NCI-H2107 treated with DMSO at 0.1 percent for 48 hours (cell line): ENCODE data around the gene ST7.
A peak's percentile ranks its signal among the peaks of the same experiment; 100 is the strongest.

ENCODE experiments used
- DNase-seq: peaks from one replicate; lab custom pipeline; 2025; ENCODE audit not compliant: unreplicated experiment; lab: John Stamatoyannopoulos, UW

The ST7 gene

DNA sequence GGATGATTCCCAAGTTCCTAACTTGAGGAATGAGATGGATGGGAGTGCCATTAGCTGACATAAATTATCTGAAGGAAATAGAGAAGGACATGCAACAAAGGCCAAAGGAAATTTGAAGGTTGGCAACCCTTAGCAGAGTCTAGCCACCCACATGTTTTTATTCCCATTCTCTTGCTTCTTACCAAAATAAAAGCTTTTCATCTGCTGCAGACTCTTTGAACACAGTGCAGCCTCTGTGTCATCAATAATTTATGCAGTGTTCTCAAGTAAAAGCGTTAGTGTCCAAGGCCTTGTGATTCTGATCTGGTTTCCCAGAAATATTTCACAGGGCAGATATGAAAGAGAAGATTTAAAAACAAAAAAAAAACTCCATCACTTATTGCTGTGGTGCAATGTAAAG is 98.5 kb downstream of the ST7 start:
- no peak for DNase-seq

DNA sequence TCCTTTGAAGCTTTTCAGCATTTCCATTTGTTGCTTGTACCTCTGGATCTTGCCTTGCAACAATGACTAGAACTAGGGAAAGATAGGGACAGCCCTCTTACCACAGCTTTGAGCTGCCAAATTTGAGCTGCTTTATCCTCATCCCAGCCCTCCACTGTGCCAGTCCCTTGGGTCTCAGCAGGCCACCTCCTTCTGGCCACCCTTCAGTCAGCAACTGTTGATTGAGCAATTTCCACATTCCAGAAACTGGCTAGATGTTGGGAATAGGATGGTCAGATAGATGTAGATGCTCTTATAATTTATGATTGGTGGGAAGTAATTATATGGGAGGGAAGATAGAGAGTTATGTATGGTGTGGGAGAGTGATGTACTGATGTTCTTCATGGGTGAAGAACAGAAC is 100.1 kb downstream of the ST7 start:
- peak; percentile 12 for DNase-seq

DNA sequence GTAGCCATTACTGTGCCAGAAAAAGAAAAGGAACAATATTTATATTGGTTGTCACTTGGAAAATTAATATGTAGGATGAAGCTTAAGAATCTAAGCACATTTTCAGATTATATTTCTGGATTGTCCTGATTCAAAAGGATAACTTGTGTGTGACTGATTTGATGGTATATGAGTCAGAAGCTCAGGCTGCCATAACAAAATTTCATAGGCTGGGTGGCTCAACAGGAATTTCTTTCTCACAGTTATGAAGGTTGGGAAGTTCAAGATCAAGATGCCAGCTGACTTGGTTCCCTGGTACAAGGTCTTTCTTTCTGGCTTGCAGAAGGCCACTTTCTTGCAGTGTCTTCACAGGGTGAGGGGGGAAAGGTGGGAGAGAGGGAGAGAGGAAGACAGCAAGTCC is 108.5 kb downstream of the ST7 start:
- DNase-seq, result no peak

DNA sequence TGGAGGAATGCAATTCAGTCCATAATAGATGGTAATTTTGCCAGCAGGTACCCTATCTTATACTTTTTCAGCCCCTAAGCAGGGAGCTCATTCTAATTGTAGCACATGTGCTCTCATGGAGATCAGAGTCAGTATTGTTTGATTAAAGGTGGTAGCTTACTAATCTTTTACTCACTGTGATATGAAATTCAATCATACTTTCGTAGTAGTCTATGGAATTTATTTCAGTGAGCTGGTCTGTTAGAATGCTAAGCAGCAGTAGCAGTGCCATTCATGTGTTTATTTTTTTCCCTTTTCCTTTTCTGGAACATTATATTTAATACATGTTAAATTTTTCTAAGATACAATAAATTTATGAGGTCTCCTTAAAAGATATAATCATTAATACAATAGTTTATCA is 109.0 kb downstream of the ST7 start:
- no peak for DNase-seq

DNA sequence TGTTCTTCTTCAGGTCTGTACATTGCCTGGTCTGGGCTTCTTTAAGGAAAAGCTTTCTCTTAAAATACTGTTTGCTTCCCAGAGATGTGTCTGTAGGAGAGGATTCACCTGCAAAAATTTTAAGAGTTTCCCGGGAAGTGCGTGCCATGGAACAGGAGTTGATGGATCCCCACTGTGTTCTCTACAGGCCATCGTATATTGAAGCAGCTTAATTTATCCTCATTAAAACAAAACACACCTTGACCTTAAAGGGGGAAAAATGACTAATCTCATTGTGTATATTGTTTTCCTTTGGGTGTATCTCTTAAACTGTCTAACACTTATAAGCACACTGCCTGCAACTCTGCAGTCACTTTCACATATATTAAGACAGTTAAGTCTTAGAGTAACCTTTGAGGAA is 111.4 kb downstream of the ST7 start:
- DNase-seq, result no peak

DNA sequence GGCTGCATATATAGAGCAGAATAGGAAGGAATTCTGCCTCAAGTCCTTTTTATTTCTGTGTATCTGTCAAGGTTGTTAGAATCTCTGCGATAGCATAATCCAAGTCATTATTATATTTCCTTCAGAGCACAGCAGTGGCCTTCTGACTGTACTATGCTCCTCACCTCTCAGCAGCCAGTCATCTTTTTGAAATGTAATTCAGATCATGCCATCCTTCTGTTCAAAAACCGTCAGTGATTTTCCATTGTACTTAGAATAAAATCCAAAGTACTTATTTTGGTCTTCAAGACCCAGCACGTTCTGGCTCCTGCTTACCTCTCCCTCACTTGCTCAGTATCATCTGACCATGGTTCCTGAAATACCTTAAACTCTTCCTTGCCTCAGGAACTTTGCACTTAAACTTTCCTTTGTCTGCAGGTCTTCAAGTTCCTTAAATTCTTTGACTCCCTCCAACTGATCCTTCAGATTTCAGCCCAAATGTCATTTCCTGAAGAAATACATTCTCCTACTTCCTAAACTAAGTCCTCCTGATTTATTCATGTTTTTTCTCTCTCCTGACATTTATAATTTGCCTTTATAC is 112.4 kb downstream of the ST7 start:
- DNase-seq, result no peak

DNA sequence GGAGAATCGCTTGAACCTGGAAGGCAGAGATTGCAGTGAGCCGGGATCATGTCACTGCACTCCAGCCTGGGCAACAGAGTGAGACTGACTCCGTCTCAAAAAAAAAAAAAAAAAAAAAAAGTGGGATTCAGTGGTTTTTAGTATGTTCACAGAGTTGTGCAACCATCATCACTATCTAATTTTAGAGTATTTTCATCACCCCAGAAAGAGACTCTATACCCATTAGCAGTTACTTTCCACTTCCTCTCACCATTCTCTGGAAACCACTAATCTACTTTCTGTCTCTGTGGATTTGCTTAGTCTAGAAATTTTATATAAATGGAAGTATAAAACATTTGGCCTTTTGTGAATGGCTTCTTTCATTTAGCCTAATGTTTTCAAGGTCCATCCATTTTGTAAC is 113.4 kb downstream of the ST7 start:
- DNase-seq, result no peak

DNA sequence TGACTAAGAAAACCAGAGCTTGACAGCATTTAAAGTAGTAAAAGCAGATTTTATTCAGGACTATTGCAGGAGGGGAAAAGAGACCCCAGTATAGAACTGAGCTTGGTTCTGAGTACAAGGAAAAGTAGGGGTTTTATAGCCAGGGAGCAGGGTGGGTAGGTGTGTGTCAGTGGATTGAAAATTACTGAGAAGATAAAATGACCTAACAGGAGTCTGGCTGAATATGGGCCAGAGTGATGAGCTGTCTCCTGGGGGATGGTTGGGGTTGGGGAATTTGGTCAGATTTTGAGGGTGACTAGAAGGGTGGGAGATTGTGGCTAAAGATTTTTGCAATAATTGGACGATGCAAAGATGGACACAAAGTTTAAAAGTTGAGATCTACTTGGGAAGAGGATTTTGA is 114.0 kb downstream of the ST7 start:
- DNase-seq, result no peak

DNA sequence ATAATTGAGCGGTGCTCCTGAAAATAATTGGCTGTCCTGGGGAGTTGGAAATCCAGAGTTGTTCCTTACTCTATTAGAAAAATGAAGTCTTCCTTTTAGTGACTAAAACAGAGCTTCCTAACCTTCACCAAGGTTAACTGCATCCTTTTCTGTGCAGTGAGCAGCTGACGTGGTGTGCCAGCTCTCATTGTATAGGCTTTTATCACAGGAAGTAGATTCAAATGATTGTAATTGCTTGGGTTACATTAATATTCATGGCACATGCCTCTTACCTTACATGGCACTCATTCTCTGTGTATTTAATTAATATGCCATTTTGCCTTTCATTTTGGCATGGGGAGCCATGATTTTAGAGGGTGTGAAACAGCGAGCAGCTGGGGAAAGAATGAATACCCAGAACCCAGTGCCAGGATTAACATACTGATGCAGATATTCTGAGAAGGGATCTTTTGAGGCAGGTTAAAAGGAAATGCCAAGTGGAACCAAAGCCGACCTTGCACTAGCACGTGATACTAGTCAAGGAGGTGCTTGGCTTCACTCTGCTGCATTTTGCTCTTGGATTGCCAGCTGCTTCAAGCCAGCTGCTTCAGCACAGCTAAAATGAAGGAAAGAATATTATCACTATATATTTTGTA is 115.3 kb downstream of the ST7 start:
- peak; percentile 75 for DNase-seq

DNA sequence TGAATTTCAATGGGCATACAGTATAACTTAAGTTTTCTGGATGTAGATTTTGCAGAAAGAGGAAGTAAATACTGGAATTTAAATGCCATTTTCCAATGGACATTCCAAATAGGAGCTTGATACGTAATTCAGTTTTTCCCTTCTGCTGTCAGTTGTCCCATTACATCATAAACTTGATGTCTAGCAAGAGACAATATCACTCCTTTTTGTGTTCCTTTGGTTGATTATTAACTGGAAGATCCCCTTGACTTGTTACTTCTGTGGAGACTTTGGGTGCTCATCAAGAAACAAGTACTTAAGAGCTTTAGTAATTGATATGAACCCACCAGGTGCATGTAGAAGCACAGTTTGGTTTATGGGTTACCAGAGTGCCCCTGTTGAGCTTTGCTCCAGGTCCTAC is 116.1 kb downstream of the ST7 start:
- DNase-seq, result peak; percentile 65

DNA sequence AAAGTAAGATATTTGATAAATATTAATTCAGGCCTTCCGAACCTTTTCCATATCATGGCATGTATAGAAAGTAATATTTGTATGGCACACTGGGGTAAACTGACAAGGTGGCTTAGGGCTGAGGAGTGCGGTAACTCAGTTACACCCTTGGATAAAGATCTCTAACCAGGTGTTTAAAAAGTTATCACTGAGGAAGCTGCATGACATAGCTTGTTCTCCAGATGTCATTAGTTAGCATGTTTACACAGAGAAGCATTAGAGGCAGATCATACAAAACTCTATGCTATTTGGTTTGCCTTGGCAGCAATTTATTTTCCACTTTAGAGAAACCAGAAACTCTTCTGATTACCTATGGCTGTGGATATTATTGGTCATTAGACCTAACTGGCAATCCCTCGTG is 118.2 kb downstream of the ST7 start:
- peak; percentile 72 for DNase-seq

DNA sequence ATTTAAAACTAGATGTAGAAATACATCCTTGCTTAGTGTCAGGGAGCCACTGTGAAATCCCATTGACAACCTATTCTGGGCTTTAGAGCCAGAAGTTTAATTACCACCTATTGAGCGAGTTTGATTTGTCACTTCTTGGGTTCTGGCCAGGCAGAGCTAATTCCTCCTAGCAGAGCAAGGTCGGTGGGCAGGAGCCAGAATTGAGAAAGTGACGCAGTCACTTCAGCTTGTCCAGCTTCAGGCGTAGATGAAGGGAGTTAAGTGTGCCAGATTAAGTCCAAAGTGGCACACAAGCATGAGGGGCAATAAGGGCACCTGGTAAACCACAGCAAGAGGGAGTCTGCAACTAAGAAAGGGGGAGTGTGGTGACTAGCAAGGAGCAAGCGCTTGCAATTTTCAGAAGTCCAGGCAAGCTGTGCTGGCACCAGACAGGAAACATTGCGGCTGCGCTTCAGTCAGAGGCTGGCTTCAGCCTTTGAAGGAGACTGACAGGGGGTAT is 119.4 kb downstream of the ST7 start:
- DNase-seq, result peak; percentile 65

DNA sequence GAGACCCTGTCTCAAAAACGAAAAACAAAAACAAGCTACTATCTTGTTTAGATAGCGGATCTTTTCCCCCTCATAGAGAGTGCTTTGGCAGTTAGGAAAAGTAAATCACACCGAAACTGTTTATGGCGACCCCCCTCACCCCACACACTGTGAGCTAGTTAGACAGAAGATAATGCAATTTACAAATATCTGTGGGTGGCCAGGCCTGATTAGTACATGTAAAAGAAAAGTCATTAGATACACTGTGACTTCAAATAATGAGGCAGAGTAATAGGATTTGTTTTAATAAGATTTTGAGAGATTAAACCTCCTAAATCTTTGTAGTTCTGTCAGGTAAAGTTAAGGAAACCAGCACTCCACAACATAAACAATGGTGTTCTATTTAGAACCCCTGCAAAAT is 121.1 kb downstream of the ST7 start:
- no peak for DNase-seq

DNA sequence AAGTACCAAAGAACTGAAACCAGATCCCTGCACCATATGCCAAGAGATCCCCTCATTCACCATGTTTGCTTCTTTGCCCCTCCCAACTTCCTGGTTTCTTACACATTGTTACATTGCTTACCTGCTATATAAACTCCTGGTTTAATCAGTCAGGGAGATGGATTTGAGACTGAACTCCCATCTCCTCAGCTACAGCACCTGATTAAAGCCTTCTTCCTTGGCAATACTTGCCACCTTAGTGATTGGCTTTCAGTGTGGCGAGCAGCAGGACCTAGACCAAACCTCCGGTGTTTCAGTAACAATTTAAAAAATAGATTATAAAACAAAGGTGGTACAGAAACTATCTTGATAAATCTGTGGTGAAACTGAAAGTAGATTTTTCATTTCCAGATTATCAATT is 122.6 kb downstream of the ST7 start:
- no peak for DNase-seq

DNA sequence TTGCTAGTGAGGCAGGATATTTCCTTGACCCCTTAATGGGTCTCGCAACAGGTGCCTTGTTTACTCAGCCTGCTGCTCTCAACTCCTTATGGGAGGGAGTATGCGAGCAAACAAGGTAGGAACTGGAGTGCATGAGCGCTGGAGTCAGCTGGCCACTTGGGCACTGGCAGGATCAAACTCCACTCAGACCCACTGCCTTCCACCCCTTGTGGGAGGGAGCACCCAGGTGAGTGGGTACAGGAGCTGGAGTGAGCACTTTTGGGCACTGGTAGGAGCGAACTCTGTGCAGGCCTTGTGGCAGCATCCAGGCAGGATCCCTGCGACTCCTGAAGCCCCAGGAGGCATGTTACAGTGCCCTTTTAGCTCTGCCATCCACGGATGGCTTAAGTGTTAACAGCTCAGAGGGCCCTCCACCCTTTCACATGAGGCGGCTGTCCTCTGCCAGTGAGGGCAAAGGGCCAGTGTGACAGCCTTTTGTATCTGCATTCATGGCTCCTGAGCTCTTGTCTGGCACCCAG is 123.2 kb downstream of the ST7 start:
- no peak for DNase-seq

DNA sequence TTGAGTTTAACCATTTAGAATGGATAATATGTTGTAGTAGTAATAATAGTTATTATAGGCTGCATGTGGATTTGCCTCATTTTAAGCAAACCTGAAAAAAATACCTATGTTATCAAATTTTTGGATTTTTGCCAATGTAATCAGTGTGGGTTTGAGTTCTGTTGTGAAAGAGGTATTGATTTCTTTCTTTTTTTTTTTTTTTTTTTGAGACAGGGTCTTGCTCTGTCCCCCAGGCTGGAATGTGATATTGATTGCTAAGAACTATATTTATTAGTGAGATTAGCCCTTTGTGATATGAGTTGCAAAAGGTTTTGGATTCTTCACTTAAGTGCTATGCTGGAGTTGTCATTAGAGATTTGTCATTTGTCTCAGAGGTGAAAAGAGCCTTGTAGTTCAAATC is 124.4 kb downstream of the ST7 start:
- DNase-seq, result no peak

DNA sequence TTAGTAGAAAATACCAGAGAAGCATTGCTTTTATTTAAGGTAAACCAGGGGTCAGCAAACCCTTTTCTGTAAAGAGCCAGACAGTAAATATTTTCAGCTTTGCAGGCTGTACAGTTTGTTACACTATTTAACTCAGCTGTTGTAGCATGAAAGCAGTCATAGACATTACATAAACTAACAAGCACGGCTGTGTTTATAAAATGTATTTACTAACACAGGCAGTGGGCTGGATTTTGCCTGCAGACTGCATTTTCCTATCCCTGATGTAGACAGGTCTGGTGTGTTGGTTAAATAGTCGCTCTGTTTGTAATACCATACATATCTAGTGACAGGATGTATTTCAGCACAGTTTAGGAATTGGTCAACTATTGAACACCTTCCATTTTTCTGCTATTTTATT is 129.3 kb downstream of the ST7 start:
- no peak for DNase-seq

DNA sequence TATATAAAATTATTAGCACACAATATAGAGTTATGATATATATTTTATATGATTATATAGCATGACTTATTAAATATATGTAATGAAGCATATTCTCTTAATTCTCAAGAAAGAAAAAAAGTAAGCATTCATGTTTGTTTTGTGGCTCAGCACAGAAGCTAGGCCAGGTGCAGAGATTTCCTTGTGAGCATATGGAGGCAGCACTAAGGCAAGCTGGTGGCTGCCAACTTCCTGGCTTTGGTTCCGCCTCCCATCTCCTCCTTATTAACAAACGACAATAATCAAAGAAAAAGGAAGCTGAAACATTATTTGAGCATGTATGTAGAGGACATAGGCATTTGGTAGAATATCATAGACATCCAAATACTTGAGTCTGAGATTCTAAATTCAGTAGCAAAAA is 130.3 kb downstream of the ST7 start:
- DNase-seq, result no peak

DNA sequence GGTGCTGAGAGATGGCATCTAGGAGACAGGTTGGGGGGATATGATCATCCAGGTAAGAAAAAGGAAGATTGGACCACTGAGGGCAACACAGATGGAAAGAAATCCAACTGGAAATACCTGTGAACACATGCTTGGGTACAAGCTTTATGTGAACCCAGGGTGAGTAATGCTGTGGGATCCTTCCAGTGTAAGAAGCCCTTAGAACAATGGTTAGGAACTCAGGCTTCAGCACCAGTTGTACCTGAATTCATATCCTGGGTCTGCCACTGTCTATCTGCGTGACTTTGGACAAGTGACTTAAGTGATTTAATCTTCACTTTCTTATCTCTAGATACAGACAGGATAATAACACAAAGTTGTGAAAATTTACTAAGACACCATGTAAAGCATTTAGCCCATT is 131.0 kb downstream of the ST7 start:
- no peak for DNase-seq

DNA sequence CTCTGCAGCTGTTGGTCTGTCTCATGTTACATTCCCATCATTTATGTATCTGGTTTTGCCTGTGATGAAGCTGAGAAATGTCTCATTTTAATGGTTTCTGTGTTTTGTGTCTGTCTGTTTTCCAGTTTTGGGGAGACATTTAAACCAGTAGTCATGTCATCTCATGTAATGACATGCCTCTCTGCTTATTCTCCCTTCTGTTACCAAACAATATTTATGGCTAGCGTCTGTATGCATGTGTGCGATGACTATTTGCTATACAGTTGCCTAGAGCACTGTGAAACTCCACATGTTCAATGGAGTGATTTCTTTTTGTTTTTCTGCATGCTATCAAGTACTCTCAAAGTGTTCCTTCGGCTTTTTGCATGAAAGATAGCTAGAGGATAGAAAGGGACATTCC is 132.0 kb downstream of the ST7 start:
- DNase-seq, result no peak

DNA sequence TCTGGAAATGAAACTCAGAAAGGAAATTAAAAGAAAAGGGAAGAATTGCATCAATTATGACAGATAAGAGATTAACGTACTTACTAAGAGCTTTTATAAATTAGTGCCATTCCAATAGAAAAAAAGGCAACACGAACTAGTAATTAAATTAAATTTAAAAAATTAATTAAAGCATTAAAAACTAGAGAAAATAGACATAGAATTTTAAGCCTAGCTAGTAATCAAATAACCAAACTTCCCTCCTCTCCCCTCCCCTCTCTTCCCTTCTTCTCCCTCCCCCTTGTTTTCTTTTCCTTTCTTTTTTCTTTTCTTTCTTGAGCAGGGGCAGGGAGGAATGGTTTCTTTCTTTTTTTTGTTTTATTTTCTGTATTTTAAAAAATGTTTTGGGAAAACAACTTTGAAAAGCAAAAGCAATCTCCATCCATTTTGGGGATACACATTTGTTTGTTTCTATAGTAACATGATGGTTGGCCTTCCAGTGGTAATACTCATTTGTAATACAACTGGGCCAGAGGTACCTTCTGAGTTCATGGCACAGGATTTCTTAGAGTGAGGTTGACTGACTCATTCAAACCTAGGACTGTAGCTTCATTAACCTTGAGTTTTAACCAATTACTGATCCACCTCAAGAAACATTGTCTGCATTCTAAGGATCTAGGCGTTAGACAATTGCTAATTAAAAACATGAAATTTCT is 132.6 kb downstream of the ST7 start:
- no peak for DNase-seq

DNA sequence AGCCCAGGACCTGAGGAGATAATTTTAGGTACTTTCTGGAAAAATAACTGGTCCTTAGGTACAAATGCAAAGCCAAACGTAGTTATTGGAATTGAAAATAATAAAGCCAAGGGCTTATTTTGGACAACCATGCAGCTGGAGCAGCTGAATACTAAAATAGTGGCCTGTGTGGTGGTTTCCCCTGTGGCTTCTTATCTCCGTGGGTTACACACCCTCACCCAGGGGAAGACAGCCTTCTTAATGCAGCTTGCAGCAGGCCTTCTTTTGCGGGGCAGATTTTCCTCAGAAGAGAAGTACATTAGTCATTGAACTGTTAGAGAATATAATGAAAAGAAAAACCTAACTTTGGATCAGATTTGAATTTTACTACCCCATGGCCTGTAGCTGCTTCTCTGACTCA is 133.5 kb downstream of the ST7 start:
- no peak for DNase-seq
